HL-60 (cell line): ENCODE data around the gene BGLAP.

Source experiments
- CTCF ChIP-seq: IDR thresholded peaks from one replicate; pipeline ENCODE4 v1.5.1; 2011; ENCODE audit warnings: low read length, control low read depth, inconsistent platforms; ENCODE audit not compliant: insufficient read depth
- POLR2AphosphoS5 ChIP-seq: IDR thresholded peaks from 2 replicates; pipeline ENCODE4 v1.6.1; 2012; ENCODE audit warnings: low read depth
- SPI1 ChIP-seq: IDR thresholded peaks from 2 replicates; pipeline ENCODE4 v1.6.1; 2012; ENCODE audit warnings: low read depth, mild to moderate bottlenecking, borderline replicate concordance

DNA sequence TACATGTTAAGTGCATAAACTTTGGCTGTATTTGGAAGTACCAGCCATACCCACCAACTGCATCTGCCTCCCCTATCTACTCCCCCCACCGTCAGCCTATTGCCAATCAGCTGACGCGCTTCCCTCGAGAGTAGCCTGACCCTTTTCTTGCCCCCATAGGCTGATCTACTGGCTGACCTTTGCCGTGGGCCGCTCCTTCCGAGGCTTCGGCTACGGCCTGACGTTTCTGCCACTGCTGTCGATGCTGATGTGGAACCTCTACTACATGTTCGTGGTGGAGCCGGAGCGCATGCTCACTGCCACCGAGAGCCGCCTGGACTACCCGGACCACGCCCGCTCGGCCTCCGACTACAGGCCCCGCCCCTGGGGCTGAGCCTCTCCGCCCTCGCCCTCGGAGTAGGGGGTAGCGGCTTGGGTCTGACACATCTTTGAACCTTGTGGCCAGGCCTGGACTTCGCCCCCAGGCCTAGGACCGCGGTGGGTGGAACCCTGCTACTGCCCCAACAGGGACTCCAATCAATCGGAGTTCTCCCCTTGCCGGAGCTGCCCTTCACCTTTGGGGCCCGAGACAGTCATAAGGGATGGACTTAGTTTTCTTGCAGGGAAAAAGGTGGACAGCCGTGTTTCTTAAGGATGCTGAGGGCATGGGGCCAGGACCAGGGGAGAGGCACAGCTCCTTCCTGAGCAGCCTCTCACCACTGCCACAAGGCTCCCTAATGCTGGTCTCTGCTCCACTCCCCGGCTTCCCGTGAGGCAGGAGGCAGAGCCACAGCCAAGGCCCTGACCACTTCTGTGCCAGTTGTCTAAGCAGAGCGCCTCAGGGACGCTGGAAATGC lies 49.5 kb downstream of the BGLAP start:
- TF ChIP-seq CTCF (no peak), SPI1 (no peak), POLR2AphosphoS5 (no peak)
